HUDEP-2 (cell line): Measurements from ENCODE around the gene GSG1L.

Source experiments
- DNase-seq, 76 experiments: peaks; one replicate each; lab custom pipeline; 2025; ENCODE audit not compliant: unreplicated experiment in 76 of 76; lab: John Stamatoyannopoulos, UW

The GSG1L gene

GRCh38 chr16:28063591-28064061 lies at the start of gene GSG1L:
GSG1L (minus strand) TSS chr16:28063714; CDS start chr16:28063424, 290 bp downstream.
- no peak for DNase-seq

GRCh38 chr16:28112908-28113307 lies 49.4 kb upstream of the GSG1L start:
- no peak for DNase-seq

GRCh38 chr16:28110977-28111376 lies 47.5 kb upstream of the GSG1L start:
- DNase-seq, result no peak

DNA sequence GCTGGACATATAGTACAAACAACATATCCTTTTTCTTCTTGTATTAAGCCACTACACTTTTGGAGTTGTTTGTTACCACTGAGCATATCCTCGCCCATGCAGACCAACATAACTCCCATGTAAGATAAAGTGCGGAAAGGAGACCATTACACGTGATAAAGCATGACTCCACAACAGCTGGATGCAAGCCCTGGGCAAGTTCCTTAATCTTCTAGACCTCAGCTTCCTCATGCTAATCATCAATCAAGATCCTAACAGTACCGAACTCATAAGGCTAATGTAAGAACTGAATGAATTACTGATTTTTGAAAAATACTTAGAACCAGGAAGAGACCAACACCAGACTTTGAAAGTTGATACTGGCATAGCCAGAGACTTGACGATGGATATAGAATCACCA lies 47.0 kb upstream of the GSG1L start:
- DNase-seq, result peak in 40 of 76 experiments; percentile 4 to 66 (median 30)

DNA sequence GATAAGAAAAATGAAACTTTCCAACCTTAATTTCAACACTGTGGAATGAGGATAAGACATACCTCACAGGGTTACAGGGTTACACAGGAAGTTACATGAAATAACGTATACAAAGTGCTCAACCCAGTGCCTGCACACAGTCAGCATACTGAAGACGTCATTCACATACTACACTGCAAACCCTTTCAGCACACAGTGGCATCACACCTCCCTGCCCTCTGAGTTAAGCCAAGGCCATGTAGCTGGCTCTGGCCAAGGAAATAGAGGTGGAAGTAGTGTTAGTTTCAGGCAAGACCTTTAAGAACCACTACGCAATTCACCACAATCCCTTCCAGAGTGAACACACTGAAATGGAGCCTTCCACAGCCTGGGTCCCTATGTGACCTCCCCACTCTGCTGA lies 46.6 kb upstream of the GSG1L start:
- no peak for DNase-seq

- DNase-seq, result no peak
Measured at GRCh38 chr16:28108590-28109247, 45.2 kb upstream of the GSG1L start.

GRCh38 chr16:28107232-28107631 lies 43.7 kb upstream of the GSG1L start:
- no peak for DNase-seq

DNA sequence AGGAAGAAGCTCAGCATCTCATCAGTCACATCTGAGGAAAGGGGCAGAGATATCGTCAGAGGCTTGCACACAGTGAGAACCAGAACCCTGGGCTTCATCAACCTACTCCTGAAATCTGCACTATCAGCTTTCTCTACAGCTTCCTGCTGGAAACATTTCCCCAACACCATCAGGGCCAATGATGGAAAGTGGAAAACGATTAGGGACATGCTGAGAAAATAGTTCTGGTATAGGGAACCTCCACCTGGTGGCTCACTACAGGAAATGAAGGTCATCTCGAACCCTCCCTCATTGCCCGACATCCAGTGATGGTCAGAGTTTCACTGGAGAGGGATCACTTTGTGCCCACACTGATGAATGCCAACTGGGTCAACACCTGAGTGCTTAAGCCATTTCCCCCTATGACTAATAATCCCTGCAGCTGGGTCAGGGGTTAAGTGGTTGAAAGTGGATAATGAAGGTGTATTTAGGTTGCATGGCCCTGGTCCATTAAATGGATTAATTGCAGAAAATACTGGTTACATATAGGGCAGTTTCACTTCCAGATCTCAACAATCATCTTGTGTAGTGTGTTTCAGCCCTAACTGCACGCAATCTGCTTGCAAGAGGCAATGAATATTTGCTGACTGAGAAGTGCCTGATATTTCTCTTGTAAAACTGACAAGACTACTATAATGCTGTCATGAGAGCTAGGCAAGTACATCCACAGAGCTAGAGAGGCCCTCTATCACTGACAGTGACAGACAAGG lies 43.1 kb upstream of the GSG1L start:
- DNase-seq, result no peak

GRCh38 chr16:28105954-28106353 lies 42.4 kb upstream of the GSG1L start:
- no peak for DNase-seq

GRCh38 chr16:28105297-28105696 lies 41.8 kb upstream of the GSG1L start:
- DNase-seq, result no peak

DNA sequence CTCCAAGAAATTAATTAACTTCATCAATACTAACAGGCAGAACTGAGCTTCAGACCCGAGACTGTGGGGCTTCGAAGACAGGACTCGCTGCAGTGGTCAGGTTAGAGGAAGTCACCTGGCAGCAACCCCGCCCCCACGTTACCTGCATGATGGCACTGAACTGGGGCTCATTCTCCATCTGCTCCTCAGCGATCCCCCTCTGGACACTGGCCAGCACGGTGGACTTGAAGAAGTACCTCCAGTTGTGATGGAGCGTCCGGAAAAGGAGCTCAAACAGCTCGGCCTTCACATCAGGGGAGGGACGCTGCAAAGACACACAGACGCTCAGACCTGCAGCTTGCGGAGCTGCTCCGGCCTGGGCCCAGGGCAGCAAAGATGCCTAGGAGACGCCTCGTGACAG lies 40.9 kb upstream of the GSG1L start:
- DNase-seq, result no peak

DNA sequence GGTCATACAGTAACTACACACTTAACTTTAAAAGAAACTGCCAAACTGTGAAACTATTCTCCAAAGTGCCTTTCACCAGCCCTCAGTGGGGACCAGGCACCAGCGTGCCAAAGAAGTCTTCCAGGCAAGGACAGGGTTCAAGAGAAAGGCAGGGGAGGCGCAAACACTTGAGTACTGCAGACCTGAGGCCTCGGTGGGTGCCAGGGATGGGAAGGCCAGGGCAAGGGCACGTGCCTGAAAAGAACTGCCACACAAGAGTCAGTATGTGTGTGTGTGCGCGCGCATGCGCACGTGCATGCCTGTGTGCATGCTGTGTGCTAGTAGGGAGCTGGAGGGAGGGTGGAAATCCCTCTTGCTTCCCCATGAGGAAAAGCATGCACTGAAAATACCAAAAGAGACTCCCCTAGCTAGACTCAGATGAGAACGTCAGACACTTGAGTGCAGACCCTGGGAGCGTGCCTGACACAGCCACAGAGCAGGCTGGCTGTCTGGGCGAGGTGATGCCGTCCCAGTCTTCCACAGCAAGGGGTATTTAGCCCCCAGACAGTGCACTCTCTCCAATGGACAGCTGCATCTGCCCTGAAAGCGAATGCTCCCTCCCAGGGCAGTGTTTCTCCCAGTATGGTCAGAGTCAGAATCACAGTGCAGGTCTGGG lies 40.1 kb upstream of the GSG1L start:
- DNase-seq, result no peak

GRCh38 chr16:28101533-28101890 lies 38.0 kb upstream of the GSG1L start:
- DNase-seq, result no peak

DNA sequence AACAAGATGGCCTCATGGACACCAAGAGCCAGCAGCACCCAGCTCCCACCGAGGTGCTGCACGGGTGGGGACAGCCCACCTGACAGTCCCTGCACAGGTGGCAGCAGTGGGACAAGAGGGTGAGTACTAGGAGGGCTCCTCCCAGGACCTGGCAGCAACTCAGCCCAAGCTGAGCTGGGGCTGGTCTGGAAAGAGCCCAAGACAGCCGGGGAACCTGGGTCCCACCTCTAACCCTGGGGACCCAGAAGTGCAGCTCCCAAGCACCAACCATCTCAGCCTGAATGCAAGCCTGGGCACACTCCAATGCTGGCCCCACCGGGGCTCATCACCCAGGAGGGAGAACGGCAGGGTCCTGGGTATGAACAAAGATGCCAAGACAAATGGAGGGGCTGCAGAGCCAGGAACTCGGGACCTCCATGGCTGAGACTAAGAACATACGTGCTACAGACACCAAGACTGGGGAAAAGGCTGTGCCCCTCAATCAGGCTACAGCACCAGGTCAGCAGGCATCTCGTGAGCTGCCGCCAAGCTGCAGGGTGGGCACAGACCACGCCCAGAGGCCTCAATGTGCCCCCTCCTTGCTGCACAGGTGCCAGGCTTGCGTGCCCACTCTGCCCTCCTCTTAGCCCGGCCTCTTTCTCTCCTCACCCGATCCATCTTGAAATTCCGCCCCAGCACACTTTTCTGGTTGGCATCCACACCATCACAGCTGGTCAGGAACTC lies 37.5 kb upstream of the GSG1L start:
- DNase-seq, result no peak

GRCh38 chr16:28098959-28099945 lies 35.7 kb upstream of the GSG1L start:
- no peak for DNase-seq

- DNase-seq, result no peak
Measured at GRCh38 chr16:28098171-28098958, 34.9 kb upstream of the GSG1L start.

DNA sequence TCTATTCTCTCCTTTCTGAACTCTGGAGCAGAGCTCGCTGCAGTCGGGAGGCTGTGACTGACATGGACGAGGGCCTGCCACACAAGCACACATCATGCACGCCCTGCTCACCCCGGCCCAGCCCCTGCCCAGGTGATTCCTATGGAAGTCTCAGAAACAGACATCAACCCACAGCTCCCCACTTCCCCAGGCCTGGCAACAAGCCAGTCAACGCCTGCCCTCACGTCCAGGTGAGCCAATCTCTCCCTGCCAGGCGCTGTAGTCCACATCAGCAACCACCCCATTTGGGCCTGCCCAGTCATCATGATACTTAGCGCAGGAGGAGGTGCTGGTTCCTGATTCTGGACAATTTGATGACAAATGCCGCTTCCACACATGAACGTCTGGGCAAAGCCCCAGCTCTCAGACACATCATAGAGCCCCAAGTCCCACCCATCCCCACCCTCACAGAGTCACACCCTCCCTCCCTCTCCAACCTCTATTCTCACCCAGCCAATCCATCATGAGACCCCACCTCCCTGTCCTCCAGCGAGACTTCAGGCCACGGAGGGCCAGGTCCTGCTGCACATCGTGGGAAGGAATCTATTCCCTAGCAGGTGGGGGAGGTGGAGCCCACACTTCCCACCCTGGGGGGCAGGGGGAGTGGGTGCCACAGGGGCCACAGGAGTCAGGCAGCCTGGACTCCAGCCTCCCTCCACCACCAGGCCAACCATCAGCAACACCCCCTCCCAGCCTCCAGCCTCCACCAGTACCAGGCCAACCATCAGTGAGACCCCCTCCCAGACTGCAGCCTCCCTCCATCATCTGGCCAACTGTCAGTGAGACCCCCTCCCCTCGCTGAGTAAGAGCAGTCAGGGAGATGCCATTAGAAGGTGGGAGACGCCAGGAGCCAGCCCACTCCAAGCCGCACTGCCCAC lies 33.7 kb upstream of the GSG1L start:
- no peak for DNase-seq

- no peak for DNase-seq
Measured at GRCh38 chr16:28093385-28093725, 29.8 kb upstream of the GSG1L start.
